Ovary (tissue), 3 donors: ENCODE measurements around the gene FAM170B.

ENCODE experiments used
- CTCF ChIP-seq, 3 donors: fragments of 450-650 bp in 2 of 3; fragments of 200-600 bp in 1 of 3; IDR thresholded peaks; one replicate each; pipeline versions ENCODE4 v1.5.1 to v1.8.0; 2016 to 2022; ENCODE audit warnings: antibody characterized with exemption in 3 of 3, mild to moderate bottlenecking in 1 of 3
- POLR2A ChIP-seq: fragments of 450-650 bp; IDR thresholded peaks from one replicate; pipeline ENCODE4 v1.6.1; 2017; ENCODE audit warnings: antibody characterized with exemption, mild to moderate bottlenecking, moderate library complexity
- donor health status: DM: no; HTN: no; CAD: no.

DNA sequence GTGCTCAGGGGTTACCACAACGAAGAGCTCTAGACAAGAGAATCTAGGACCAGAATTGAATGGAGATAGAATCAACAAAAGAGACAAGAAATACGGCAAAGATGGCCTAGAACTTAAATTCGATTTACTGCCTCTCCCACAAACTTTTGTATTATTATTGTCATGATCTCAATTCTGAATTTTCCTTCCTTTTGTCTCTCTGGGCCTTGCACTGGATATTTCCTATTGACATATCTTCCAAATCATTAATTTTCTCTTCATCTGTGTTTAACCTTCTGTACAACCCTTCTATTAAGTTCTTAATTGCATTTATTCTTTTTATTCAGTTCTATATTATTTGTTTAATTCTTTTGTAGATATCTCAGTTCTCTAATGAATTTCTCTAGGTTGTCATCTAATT lies 46.9 kb downstream of the FAM170B start:
- TF ChIP-seq POLR2A = no peak
- no peak for TF ChIP-seq CTCF (IDR thresholded peaks at IDR 0.05)
